Right lobe of liver (tissue), 4 donors: ENCODE measurements around the gene SPINK1.

Experiments used
- CTCF ChIP-seq, 4 donors: fragments of 200-600 bp in 3 of 4; fragments of 450-650 bp in 1 of 4; IDR thresholded peaks; one replicate each; pipeline versions ENCODE4 v1.5.1 to v1.8.0; 2016 to 2022; ENCODE audit warnings: antibody characterized with exemption in 4 of 4, mild to moderate bottlenecking in 2 of 4
- POLR2A ChIP-seq: fragments of 450-650 bp; IDR thresholded peaks from one replicate; pipeline ENCODE4 v1.6.1; 2017; ENCODE audit warnings: antibody characterized with exemption, mild to moderate bottlenecking
- donor health status: DM: no; HTN: no; CAD: no.
- donor health status: DM: no; HTN: no; CAD: no.
- donor health status: DM: no; HTN: yes; CAD: no.

GRCh38 chr5:147878066-147878759 is 46.7 kb upstream of the SPINK1 start, which contains the start of gene SCGB3A2:
- TF ChIP-seq CTCF (IDR thresholded peaks at IDR 0.05) (no peak), POLR2A (no peak)
